Activated CD8-positive, alpha-beta T cell treated with anti-CD3 and anti-CD28 coated beads for 36 hours (primary cell): Measurements from ENCODE around the gene NEK2. TPM values are rescaled to one million over a fixed set of nuclear protein-coding genes. Genes with fewer than 3 reads are reported as not detected.
"Not testable (repeated sequence)": the region's sequence is repeated elsewhere in the genome, so short reads cannot be mapped to it uniquely, and the experiment has no call there.

Experiments used
- ATAC-seq: fragments of 200-7000 bp; cut with Tn5 transposase; one replicate; pipeline ENCODE4 v1.10.0; 2021; ENCODE audit warnings: mild to moderate bottlenecking, moderate library complexity
- CTCF ChIA-PET: fragments of 350-600 bp; sonication (Branson Sonifier 250); formaldehyde crosslinking; loops from one replicate; lab custom pipeline; 2021; ENCODE audit warnings: antibody characterized with exemption; lab: Charles Lee
- POLR2A ChIA-PET: fragments of 350-600 bp; sonication (Branson Sonifier 250); formaldehyde crosslinking; loops from one replicate; lab custom pipeline; 2021; ENCODE audit warnings: antibody characterized with exemption; lab: Charles Lee
- DNase-seq: peaks from one replicate; pipeline ENCODE4 v3.0.0-alpha.2; 2020
- H3K27ac Mint-ChIP-seq: one replicate; pipeline ENCODE4 v1.8.0; 2021; ENCODE audit warnings: mild to moderate bottlenecking, mixed read lengths
- H3K27me3 Mint-ChIP-seq: one replicate; pipeline ENCODE4 v1.8.0; 2021; ENCODE audit warnings: mixed read lengths
- H3K36me3 Mint-ChIP-seq: one replicate; pipeline ENCODE4 v1.8.0; 2021; ENCODE audit warnings: low read depth, mixed read lengths
- H3K4me1 Mint-ChIP-seq: one replicate; pipeline ENCODE4 v1.8.0; 2021; ENCODE audit warnings: low read depth, mixed read lengths
- H3K4me3 Mint-ChIP-seq: one replicate; pipeline ENCODE4 v1.8.0; 2021; ENCODE audit warnings: mild to moderate bottlenecking, moderate library complexity, mixed read lengths
- H3K9me3 Mint-ChIP-seq: one replicate; pipeline ENCODE4 v1.8.0; 2021; ENCODE audit warnings: mixed read lengths
- intact Hi-C: fragments of 100-400 bp; cut with micrococcal nuclease; formaldehyde crosslinking; loops from one replicate; pipeline ENCODE4 v1.10.0; 2022
- total RNA-seq, 2 experiments: library from RNA; stranded (reverse); gene quantifications; one replicate each; pipeline ENCODE4 v1.2.3, GENCODE V29; 2021
- TF ChIP-seq, protein P1 (sequence below): fragments of 200-600 bp; IDR thresholded peaks from one replicate; pipeline ENCODE4 v1.8.0; 2022; ENCODE audit warnings: antibody characterized with exemption, mild to moderate bottlenecking

The NEK2 gene
- 10 to 100 TPM; 29.9 to 30.0 TPM for total RNA-seq

DNA sequence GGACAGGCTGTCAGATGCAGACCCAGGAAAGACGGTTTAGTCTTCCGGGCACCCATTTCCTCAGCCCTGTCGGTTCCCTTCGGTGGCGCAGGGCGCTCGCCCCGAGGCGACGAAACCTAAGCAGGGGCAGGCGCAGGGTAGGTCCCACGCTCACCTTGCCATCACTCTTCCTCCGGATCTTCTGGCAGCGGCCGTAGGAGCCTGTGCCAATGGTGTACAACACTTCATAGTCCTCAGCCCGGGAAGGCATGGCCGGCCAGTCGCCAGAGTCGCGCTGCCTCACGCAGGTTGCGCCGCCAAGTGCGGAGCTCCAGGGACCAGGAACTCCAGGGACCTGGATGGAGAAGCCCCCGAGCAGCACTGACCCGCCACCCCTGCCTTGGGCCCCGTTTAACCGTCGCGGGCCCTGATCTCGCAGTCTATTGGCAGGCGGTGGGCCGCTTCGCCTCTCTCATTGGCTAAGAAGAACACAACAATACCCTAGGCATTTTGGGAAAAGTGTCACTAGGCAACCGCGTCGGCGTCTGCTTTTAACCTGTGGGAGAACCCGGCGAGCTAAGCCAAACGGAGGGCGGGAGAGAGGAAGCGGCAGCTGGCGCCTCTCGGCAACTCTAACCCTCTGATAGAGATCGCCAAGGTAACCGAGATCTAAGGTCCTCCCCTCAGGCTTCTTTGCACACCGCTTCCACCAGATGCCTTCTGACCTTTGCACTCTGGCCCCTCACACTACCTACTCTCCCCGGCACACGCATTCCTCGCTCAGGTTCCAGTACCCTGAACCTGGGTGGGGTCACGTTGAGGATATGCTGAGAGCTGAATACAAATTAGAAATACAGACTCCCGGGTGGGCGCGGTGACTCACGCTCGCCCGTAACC lies at the start of gene NEK2:
NEK2 (minus strand) TSS at position 392 of the 876 bp plus-strand sequence; CDS start at position 250, 142 bp downstream.
- POLR2A ChIA-PET, result interaction anchor here (0.9 to 1.9 kb wide), 6 partner anchors 10 to 610 kb away, joined by 3 to 9 read pairs (median 3); partner anchors contain the start of genes DTL and INTS7

DNA sequence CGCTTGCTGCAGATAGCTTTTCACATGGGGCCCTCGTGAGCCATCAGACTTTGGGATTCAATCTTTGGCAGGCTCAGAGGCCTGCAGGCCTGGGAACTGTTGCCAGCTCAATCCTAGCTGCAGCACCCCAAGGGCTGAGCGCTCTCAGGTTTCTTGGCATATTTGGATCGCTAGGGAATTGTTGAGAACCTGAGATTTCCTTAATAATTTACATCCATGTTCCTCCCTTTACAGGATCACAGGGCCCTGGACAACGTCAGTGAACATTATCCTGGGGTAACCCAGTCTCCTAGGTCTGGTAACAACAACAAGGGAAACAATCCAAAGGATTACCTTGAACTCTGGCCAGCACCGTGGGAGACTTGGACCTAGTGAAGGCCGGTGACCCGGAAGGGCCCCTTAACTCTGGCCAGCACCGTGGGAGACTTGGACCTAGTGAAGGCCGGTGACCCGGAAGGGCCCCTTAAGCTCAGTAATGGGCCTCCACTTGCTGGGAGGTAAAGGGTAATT lies 49.3 kb upstream of the NEK2 start:
- CTCF ChIA-PET, result interaction anchor here (2.9 kb wide), 1 partner anchor 26 kb away, joined by 21 read pairs; no protein-coding TSS in a partner anchor
- H3K4me3 Mint-ChIP-seq, result no peak overlapping the region

More for the DNA sequence above, at the start of gene NEK2:
- DNase-seq (peak; percentile 96), ATAC-seq (peak; percentile 95)
- Mint-ChIP-seq H3K36me3 (peaks cover 14% of the 10 kb centered on the region), H3K9me3 (no peaks in the 10 kb centered on the region), H3K4me1 (peaks cover 9% of the 10 kb centered on the region), H3K4me3 (peak within 1 kb of the TSS; percentile 92), H3K27me3 (no peaks in the 10 kb centered on the region), H3K27ac (peak within 1 kb of the TSS; percentile 69)
- TF ChIP-seq, protein P1, sequence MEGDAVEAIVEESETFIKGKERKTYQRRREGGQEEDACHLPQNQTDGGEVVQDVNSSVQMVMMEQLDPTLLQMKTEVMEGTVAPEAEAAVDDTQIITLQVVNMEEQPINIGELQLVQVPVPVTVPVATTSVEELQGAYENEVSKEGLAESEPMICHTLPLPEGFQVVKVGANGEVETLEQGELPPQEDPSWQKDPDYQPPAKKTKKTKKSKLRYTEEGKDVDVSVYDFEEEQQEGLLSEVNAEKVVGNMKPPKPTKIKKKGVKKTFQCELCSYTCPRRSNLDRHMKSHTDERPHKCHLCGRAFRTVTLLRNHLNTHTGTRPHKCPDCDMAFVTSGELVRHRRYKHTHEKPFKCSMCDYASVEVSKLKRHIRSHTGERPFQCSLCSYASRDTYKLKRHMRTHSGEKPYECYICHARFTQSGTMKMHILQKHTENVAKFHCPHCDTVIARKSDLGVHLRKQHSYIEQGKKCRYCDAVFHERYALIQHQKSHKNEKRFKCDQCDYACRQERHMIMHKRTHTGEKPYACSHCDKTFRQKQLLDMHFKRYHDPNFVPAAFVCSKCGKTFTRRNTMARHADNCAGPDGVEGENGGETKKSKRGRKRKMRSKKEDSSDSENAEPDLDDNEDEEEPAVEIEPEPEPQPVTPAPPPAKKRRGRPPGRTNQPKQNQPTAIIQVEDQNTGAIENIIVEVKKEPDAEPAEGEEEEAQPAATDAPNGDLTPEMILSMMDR, result no peak
- intact Hi-C loops, result no loop called here
- CTCF ChIA-PET, result interaction anchor here (1.1 to 5.0 kb wide), 7 partner anchors 9 to 781 kb away, joined by 3 to 24 read pairs (median 9); partner anchors contain the start of genes DTL and INTS7

DNA sequence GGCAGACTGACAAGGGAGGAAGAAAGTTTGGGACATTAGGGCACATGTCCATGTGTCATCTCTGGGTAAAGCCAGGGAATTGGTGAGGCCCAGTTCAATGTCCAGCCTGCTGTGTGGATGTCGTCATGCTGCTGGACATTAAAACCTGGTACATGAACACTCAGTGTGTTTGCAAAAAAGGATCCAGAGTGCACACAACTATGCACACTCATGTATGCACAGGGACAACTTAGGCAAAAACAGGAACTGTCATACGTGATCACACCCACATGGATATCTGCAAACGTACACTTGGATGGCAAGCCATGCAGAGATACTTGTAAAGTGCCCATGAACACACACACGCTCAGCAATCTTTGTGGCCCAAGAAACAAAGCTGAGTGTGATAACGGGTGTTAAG lies 47.9 kb upstream of the NEK2 start:
- Mint-ChIP-seq H3K36me3 (no peaks in the 10 kb centered on the region), H3K27me3 (no peaks in the 10 kb centered on the region), H3K4me1 (no peaks in the 10 kb centered on the region), H3K9me3 (no peaks in the 10 kb centered on the region), H3K27ac (no peak overlapping the region), H3K4me3 (no peak overlapping the region)
- ChIA-PET CTCF (interaction anchor here (1.9 to 2.9 kb wide), 2 partner anchors 20 to 25 kb away, joined by 5 to 21 read pairs; no protein-coding TSS in a partner anchor), POLR2A (interaction anchor here (0.8 kb wide), 1 partner anchor 13 kb away, joined by 3 read pairs; no protein-coding TSS in a partner anchor)
- DNase-seq (no peak), ATAC-seq (no peak)
- intact Hi-C loops, result no loop called here
- TF ChIP-seq, protein P1, result no peak

More for the DNA sequence above, 49.3 kb upstream of the NEK2 start:
- H3K27me3 Mint-ChIP-seq, result no peaks in the 10 kb centered on the region
- H3K9me3 Mint-ChIP-seq, result no peaks in the 10 kb centered on the region
- no peaks in the 10 kb centered on the region for H3K36me3 Mint-ChIP-seq
- no peak overlapping the region for H3K27ac Mint-ChIP-seq
- H3K4me1 Mint-ChIP-seq, result no peaks in the 10 kb centered on the region
- DNase-seq, result no peak
- POLR2A ChIA-PET, result interaction anchor here (1.1 kb wide), 1 partner anchor 14 kb away, joined by 3 read pairs; no protein-coding TSS in a partner anchor
- no peak for ATAC-seq
- intact Hi-C loops, result no loop called here
- TF ChIP-seq, protein P1, result no peak

DNA sequence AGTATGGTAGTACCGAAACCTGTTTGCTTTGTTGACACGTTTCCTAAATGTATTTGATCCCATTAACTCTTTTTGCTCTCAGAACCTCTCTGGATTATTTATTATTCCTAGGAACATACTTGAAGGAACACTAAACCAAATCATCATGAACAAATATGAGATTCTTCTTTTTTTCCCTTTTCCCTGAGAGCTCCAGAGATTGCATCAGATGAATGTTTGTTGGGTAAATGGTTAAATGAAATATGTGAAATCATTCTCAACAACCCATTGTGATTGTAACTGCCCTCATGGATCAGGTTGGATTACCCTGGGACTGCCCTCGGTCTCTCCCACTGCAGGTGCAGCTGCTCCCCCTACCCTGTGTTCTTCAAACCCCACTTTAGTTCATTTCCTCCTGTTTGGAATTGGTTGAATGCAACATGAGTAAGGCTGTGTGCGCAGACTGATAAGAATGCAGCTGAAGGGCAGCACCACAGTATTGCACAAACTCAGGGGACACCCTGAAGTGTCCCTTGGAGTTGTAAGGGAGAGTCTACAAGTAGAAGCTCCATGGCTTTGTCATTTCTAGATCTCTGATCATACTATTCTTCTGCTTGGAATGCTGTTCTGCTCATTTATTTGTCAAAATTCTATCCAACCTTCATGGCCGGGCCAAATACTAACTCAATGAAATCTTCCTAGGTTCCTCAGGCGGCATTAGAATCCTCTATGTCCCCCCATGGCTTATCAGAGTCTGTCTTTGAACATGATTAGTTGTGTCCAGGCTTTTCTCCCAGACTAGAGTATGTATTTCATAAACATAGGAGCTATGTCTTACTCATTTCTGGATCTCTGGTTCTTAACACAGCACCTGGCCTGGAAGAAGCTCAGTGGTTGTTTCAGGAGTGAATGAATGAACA lies 47.1 kb upstream of the NEK2 start:
- Mint-ChIP-seq H3K27me3 (no peaks in the 10 kb centered on the region), H3K4me3 (no peak overlapping the region), H3K36me3 (no peaks in the 10 kb centered on the region), H3K4me1 (no peaks in the 10 kb centered on the region), H3K9me3 (peaks cover under 1% of the 10 kb centered on the region), H3K27ac (no peak overlapping the region)
- CTCF ChIA-PET, result interaction anchor here (1.9 to 2.9 kb wide), 2 partner anchors 19 to 24 kb away, joined by 5 to 21 read pairs; no protein-coding TSS in a partner anchor
- no peak for ATAC-seq
- POLR2A ChIA-PET, result interaction anchor here (0.8 kb wide), 1 partner anchor 14 kb away, joined by 3 read pairs; no protein-coding TSS in a partner anchor
- TF ChIP-seq, protein P1, result no peak
- DNase-seq, result no peak
- intact Hi-C loops, result no loop called here

DNA sequence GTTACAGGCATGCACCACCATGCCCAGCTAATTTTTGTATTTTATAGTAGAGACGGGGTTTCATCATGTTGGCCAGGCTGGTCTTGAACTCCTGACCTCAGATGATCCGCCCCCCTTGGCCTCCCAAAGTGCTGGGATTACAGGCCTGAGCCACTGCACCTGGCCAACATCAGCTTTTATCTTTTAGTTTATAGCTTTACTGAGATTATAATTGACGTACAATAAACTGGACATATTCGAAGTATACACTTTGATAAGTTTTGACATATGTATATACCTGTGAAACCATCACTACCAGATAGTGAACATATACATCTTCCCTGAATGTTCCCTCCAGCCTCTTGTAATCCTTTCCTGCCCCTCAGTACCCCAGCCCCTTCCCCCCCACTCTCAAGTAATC lies 41.1 kb upstream of the NEK2 start:
- H3K36me3 Mint-ChIP-seq, H3K9me3 Mint-ChIP-seq, H3K4me3 Mint-ChIP-seq, H3K4me1 Mint-ChIP-seq, DNase-seq, POLR2A ChIA-PET, H3K27ac Mint-ChIP-seq, intact Hi-C loops, H3K27me3 Mint-ChIP-seq, ATAC-seq: not testable (repeated sequence)
- CTCF ChIA-PET, result interaction anchor here (2.2 kb wide), 1 partner anchor 18 kb away, joined by 7 read pairs; no protein-coding TSS in a partner anchor
